CD14-positive monocyte (primary cell): ENCODE measurements around the gene TBC1D22A. TPM values are rescaled to one million over a fixed set of nuclear protein-coding genes. Genes with fewer than 3 reads are reported as not detected.

Experiments
- DNase-seq, 3 donors: peaks; one replicate each; pipeline ENCODE4 v3.0.0-alpha.2; 2011 to 2022
- H2AFZ ChIP-seq: 2 replicates; pipeline ENCODE4 v1.6.0; 2012; ENCODE audit warnings: mild to moderate bottlenecking, low read depth, low read length, inconsistent platforms; ENCODE audit not compliant: insufficient read depth, poor library complexity, severe bottlenecking
- H3K27ac ChIP-seq, 2 donors: 1 replicate in 1 of 2; 2 replicates in 1 of 2; pipeline ENCODE4 v1.5.1; 2012 to 2013; ENCODE audit warnings: low read length in 2 of 2, control low read depth in 1 of 2, inconsistent platforms in 1 of 2, low read depth in 1 of 2, mild to moderate bottlenecking in 1 of 2
- H3K27me3 ChIP-seq, 2 donors: one replicate each; pipeline versions ENCODE4 v1.6.0 to v1.6.1; 2011 to 2013; ENCODE audit warnings: low read length in 2 of 2; ENCODE audit not compliant: control insufficient read depth in 2 of 2, insufficient read depth in 2 of 2
- H3K36me3 ChIP-seq, 2 donors: replicated peaks in 1 of 2; 1 replicate in 1 of 2; 2 replicates in 1 of 2; pipeline versions ENCODE4 v1.5.1 to v1.6.1; 2012 to 2013; ENCODE audit warnings: low read length in 2 of 2, control low read depth in 1 of 2, inconsistent platforms in 1 of 2, mild to moderate bottlenecking in 1 of 2; ENCODE audit not compliant: insufficient read depth in 2 of 2, control insufficient read depth in 1 of 2
- H3K4me1 ChIP-seq, 2 donors: 1 replicate in 1 of 2; 2 replicates in 1 of 2; pipeline versions ENCODE4 v1.5.1 to v1.6.1; 2012 to 2013; ENCODE audit warnings: low read length in 2 of 2, control low read depth in 1 of 2, inconsistent platforms in 1 of 2, mild to moderate bottlenecking in 1 of 2, moderate library complexity in 1 of 2; ENCODE audit not compliant: insufficient read depth in 2 of 2, control insufficient read depth in 1 of 2
- H3K4me2 ChIP-seq: replicated peaks from 2 replicates; pipeline ENCODE3; 2012; ENCODE audit warnings: low read length, moderate library complexity, mild to moderate bottlenecking; ENCODE audit not compliant: poor library complexity, severe bottlenecking; ENCODE audit errors: extremely low read depth
- H3K4me3 ChIP-seq, 3 experiments: fragments of 200-600 bp in 1 of 3; sonication (generic) in 1 of 3; replicated peaks in 1 of 3; 1 replicate in 2 of 3; 2 replicates in 1 of 3; pipeline ENCODE4 v1.5.1; 2011 to 2013; ENCODE audit warnings: low read length in 3 of 3, mild to moderate bottlenecking in 3 of 3, control low read depth in 2 of 3, low read depth in 2 of 3, inconsistent platforms in 1 of 3, moderate library complexity in 1 of 3
- H3K79me2 ChIP-seq: 2 replicates; pipeline ENCODE4 v1.6.0; 2012; ENCODE audit warnings: mild to moderate bottlenecking, control low read depth, inconsistent platforms, low read length, moderate library complexity; ENCODE audit not compliant: insufficient read depth
- H3K9ac ChIP-seq: 2 replicates; pipeline ENCODE4 v1.6.0; 2017; ENCODE audit warnings: low read length, mild to moderate bottlenecking; ENCODE audit not compliant: insufficient read depth, poor library complexity, severe bottlenecking
- H3K9me3 ChIP-seq, 2 donors: replicated peaks in 1 of 2; 1 replicate in 1 of 2; 2 replicates in 1 of 2; pipeline versions ENCODE4 v1.5.1 to v1.6.1; 2012 to 2013; ENCODE audit warnings: low read length in 2 of 2, control low read depth in 1 of 2; ENCODE audit not compliant: control insufficient read depth in 1 of 2, insufficient read depth in 1 of 2
- H4K20me1 ChIP-seq: 2 replicates; pipeline ENCODE4 v1.6.0; 2012; ENCODE audit warnings: mild to moderate bottlenecking, low read length, control low read depth, moderate library complexity; ENCODE audit not compliant: insufficient read depth
- H3K27ac Mint-ChIP-seq, 7 donors: one replicate each; pipeline ENCODE4 v1.8.0; 2020; ENCODE audit warnings: mild to moderate bottlenecking in 7 of 7, mixed read lengths in 7 of 7, moderate library complexity in 6 of 7, inconsistent platforms in 2 of 7
- H3K27me3 Mint-ChIP-seq, 3 donors: one replicate each; pipeline ENCODE4 v1.8.0; 2021 to 2022; ENCODE audit warnings: low read depth in 3 of 3, mild to moderate bottlenecking in 3 of 3, mixed read lengths in 3 of 3, moderate library complexity in 3 of 3, inconsistent platforms in 1 of 3
- H3K36me3 Mint-ChIP-seq, 2 donors: one replicate each; pipeline ENCODE4 v1.8.0; 2020; ENCODE audit warnings: mixed read lengths in 2 of 2, inconsistent platforms in 1 of 2, mild to moderate bottlenecking in 1 of 2
- H3K4me1 Mint-ChIP-seq: one replicate; pipeline ENCODE4 v1.8.0; 2020; ENCODE audit warnings: mild to moderate bottlenecking, mixed read lengths
- H3K4me3 Mint-ChIP-seq, 2 donors: one replicate each; pipeline ENCODE4 v1.8.0; 2020; ENCODE audit warnings: mild to moderate bottlenecking in 2 of 2, mixed read lengths in 2 of 2, moderate library complexity in 1 of 2
- H3K9me3 Mint-ChIP-seq, 7 donors: one replicate each; pipeline ENCODE4 v1.8.0; 2020 to 2022; ENCODE audit warnings: mixed read lengths in 7 of 7, mild to moderate bottlenecking in 6 of 7, moderate library complexity in 6 of 7, inconsistent platforms in 2 of 7
- CTCF ChIP-seq: fragments of 200-600 bp; IDR thresholded peaks from one replicate; pipeline ENCODE4 v1.8.0; 2022; ENCODE audit warnings: antibody characterized with exemption, mild to moderate bottlenecking
- WGBS: methylation state at CpG from one replicate; pipeline ENCODE4 v1.1.5; 2013; ENCODE audit warnings: missing lambda C conversion rate; ENCODE audit not compliant: insufficient coverage; 5-methylcytosine and 5-hydroxymethylcytosine counted together
- intact Hi-C, 2 donors: fragments of 100-400 bp; cut with micrococcal nuclease; formaldehyde crosslinking; loops; one replicate each; pipeline versions ENCODE4 v1.15.0 to v1.15.1; 2023
- polyA plus RNA-seq, 3 donors: library from polyadenylated mRNA; depleted of rRNA in 1 of 3; unstranded in 2 of 3; stranded (reverse) in 1 of 3; fragments of 300-500 nt in 2 of 3; fragments of >200 nt in 1 of 3; fragmentation: Illumina TruSeq in 2 of 3; gene quantifications; 1 replicate in 2 of 3; 2 replicates in 1 of 3; pipeline ENCODE4 v1.2.3, GENCODE V29; 2012 to 2021

Gene TBC1D22A
- polyA plus RNA-seq, 3 donors, result 25.9 to 36.2 (median 29.5) TPM

- H3K4me1 ChIP-seq, result no peaks in the 10 kb centered on the region
- H3K27me3 ChIP-seq, result no peaks in the 10 kb centered on the region
- no peak overlapping the region for H3K4me2 ChIP-seq
- DNase-seq, result no peak
- peaks cover 26 to 48% of the 10 kb centered on the region in 2 donors for H3K36me3 Mint-ChIP-seq
- H3K27ac Mint-ChIP-seq, result no peak overlapping the region
- peaks cover 0 to 2% (median 0%) of the 10 kb centered on the region in 3 donors for H3K27me3 Mint-ChIP-seq
- peaks cover 0 to 2% (median 2%) of the 10 kb centered on the region in 7 donors for H3K9me3 Mint-ChIP-seq
- H3K9me3 ChIP-seq, result peaks cover 0 to 7% of the 10 kb centered on the region in 2 donors
- peaks cover 14% of the 10 kb centered on the region for H4K20me1 ChIP-seq
- 97% methylated on average over 23 of the region's 25 CpGs for WGBS
- H3K79me2 ChIP-seq, result no peaks in the 10 kb centered on the region
- H3K4me3 Mint-ChIP-seq, result no peak overlapping the region
- TF ChIP-seq CTCF, result no peak
- H3K9ac ChIP-seq, result no peak overlapping the region
- H3K4me3 ChIP-seq, result no peak overlapping the region
- H3K4me1 Mint-ChIP-seq, result peaks cover 2% of the 10 kb centered on the region
- H3K27ac ChIP-seq, result no peak overlapping the region
- no peak overlapping the region for H2AFZ ChIP-seq
- H3K36me3 ChIP-seq, result peaks cover 0 to 27% of the 10 kb centered on the region in 2 donors
- intact Hi-C loops, result no loop called here
Measured at GRCh38 chr22:47165338-47166032, 403.0 kb downstream of the TBC1D22A start.

GRCh38 chr22:47166033-47166404 lies 403.6 kb downstream of the TBC1D22A start:
- H3K36me3 Mint-ChIP-seq, result peaks cover 26 to 51% of the 10 kb centered on the region in 2 donors
- WGBS, result 98% methylated on average over 4 of the region's 5 CpGs
- peaks cover 14% of the 10 kb centered on the region for H4K20me1 ChIP-seq

More at GRCh38 chr22:47166033-47166404, 403.6 kb downstream of the TBC1D22A start:
- peaks cover 0 to 27% of the 10 kb centered on the region in 2 donors for H3K36me3 ChIP-seq
- H3K4me1 Mint-ChIP-seq, result peaks cover 2% of the 10 kb centered on the region
- H3K4me3 ChIP-seq, result no peak overlapping the region
- no peak overlapping the region for H3K27ac ChIP-seq
- H3K27me3 Mint-ChIP-seq, result peaks cover 0 to 2% (median 0%) of the 10 kb centered on the region in 3 donors
- peaks cover 0 to 7% of the 10 kb centered on the region in 2 donors for H3K9me3 ChIP-seq
- no peak overlapping the region for H3K9ac ChIP-seq
- no peak for DNase-seq
- no peaks in the 10 kb centered on the region for H3K79me2 ChIP-seq
- peaks cover 0 to 2% (median 2%) of the 10 kb centered on the region in 7 donors for H3K9me3 Mint-ChIP-seq
- no peak overlapping the region for H3K4me2 ChIP-seq
- no peaks in the 10 kb centered on the region for H3K27me3 ChIP-seq
- intact Hi-C loops, result no loop called here
- H3K4me3 Mint-ChIP-seq, result no peak overlapping the region
- no peak overlapping the region for H2AFZ ChIP-seq
- H3K4me1 ChIP-seq, result no peaks in the 10 kb centered on the region
- no peak for TF ChIP-seq CTCF
- no peak overlapping the region for H3K27ac Mint-ChIP-seq
